Measurements from ENCODE around the gene IRF9.

IRF9 gene

GRCh38 chr14:24177891-24178290 is 16.8 kb downstream of the IRF9 start:
- no peak for DNase-seq

GRCh38 chr14:24178399-24179178 is 17.5 kb downstream of the IRF9 start:
- no peak for DNase-seq

- no peak for DNase-seq
Measured at GRCh38 chr14:24179294-24179960, 18.4 kb downstream of the IRF9 start.

- DNase-seq, result peak in 8 of 14 donors; percentile 14 to 78 (median 30)
Measured at GRCh38 chr14:24179961-24180796, 19.1 kb downstream of the IRF9 start.

- DNase-seq, result no peak
Measured at GRCh38 chr14:24181371-24182077, 20.5 kb downstream of the IRF9 start.

- DNase-seq, result no peak
Measured at GRCh38 chr14:24182110-24182882, 21.2 kb downstream of the IRF9 start.

GRCh38 chr14:24183014-24183481 is 22.0 kb downstream of the IRF9 start:
- no peak for DNase-seq

- DNase-seq, result no peak
Measured at GRCh38 chr14:24184104-24184970, 23.3 kb downstream of the IRF9 start.

GRCh38 chr14:24185026-24185425 is 24.0 kb downstream of the IRF9 start:
- no peak for DNase-seq

GRCh38 chr14:24185741-24186140 is 24.7 kb downstream of the IRF9 start:
- DNase-seq, result no peak

GRCh38 chr14:24186831-24187538 is 25.9 kb downstream of the IRF9 start:
- no peak for DNase-seq

GRCh38 chr14:24187539-24187915 is 26.5 kb downstream of the IRF9 start:
- DNase-seq, result no peak

- peak; percentile 51 to 96 (median 88) for DNase-seq
Measured at GRCh38 chr14:24188251-24189058, 27.4 kb downstream of the IRF9 start, which contains the start of gene IPO4. TSS of gene IPO4 (minus strand) at chr14:24188816. CDS start at chr14:24188787, 29 bp downstream.

GRCh38 chr14:24189059-24189375 is 28.0 kb downstream of the IRF9 start:
- DNase-seq, result no peak

GRCh38 chr14:24189460-24189859 is 28.4 kb downstream of the IRF9 start:
- no peak for DNase-seq

- no peak for DNase-seq
Measured at GRCh38 chr14:24190416-24190815, 29.4 kb downstream of the IRF9 start.

- no peak for DNase-seq
Measured at GRCh38 chr14:24192933-24193332, 31.9 kb downstream of the IRF9 start.

- DNase-seq, result no peak
Measured at GRCh38 chr14:24194186-24194872, 33.3 kb downstream of the IRF9 start.

GRCh38 chr14:24194873-24195185 is 33.8 kb downstream of the IRF9 start:
- DNase-seq, result peak in 1 of 14 donors; percentile 43
